Measurements from ENCODE around the gene CNNM1.

DNA sequence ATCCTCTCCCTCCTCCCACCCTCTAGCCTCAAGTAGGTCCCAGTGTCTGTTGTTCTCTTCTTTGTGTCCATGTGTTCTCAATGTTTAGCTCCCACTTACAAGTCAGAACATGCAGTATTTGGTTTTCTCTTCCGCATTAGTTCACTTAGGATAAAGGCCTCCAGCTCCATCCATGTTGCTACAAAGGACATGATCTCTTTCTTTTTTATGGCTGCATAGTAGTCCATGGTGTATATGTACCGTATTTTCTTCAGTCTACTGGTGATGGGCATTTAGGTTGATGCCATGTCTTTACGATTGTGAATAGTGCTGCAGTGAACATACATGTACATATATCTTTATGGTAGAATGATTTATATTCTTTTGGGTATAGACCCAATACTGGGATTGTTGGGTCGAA is 102.9 kb downstream of the CNNM1 start:
- TF ChIP-seq CTCF (IDR thresholded peaks at IDR 0.05; ENCODE audit: poor library complexity) (no peak), EZH2phosphoT487 (IDR thresholded peaks at IDR 0.05; ENCODE audit: low read depth, severe bottlenecking, unreplicated experiment) (no peak)
